Measurements from ENCODE around the gene NARF. TPM values are rescaled to one million over a fixed set of nuclear protein-coding genes. Genes with fewer than 3 reads are reported as not detected.

The NARF gene
- total RNA-seq, 1 donor from 2014 or later: 38.1 TPM

DNA sequence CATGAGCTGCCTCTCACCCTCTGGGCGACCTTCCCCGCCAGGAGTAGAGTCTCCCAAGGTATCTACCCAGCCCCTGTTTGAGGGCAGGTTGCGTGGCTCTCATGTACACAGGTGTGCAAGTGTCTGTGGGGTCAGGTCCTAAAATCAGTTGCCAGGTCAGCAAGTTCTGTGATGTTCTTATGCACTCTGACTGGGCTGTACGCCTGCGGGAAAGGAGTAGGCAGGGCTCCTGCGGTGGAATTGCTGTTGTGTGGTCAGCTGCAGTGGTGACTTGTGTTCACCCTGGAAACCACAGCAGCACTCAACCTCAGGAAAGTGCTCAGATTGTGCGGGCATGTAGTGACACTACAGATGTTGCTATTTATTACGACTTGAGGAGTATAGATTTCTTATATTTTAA is 19.4 kb downstream of the NARF start:
- no peak for DNase-seq

DNA sequence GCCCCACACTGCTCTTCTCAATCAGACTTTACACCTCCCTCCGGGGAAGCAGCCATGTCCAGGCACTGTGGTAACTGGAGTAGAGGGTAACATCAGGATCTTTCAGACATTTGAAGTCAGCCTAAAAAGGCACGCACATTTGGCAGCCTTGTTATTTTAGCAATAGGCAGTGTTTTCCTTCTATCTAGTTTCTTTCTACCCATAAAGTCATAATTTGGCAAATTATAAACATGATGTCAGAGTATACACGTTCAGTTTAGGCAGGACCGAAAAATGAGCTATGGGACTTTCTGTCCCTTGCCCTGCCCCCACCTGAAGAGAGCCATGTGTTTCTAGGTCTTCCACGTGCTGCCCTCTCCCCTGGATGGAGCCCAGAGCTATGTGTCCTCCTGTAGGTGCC is 21.1 kb downstream of the NARF start:
- no peak for DNase-seq

DNA sequence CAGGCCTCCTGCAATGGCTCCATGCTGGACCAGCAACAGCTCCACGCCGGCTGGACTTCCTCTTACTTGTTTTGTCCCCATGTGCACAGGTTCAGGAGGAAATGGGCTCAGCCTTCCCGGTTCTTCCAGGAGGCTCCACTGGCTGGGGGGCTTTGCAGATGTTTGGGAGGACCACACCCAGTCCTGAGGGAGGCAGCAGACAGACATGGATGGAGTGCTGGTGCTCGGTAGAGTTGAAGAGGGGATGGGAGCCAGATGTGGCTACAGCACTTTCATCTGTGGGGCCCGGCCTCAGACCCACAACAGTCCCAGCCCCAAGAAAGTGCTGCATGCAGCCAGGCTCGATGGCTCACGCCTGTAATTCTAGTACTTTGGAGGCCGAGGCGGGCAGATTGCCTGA is 21.8 kb downstream of the NARF start:
- no peak for DNase-seq

DNA sequence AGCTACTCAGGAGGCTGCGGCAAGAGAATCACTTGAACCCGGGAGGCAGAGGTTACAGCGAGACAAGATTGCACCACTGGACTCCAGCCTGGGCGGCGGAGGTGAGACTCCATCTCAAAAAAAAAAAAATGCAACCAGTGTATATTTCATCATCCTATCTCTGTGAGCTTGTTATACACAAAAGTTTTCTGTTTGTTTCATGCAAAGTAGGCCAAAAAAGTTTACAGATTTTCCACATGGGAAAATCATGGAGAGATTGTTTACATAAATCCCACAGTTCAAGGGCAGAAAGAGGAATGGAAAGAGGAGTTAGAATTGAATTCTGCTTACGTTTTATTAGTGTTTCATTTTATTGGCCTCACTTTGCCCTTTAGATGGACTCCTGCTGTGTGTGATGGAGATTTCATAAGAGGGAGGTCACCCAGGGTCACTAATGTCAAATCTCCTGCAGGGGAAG is 24.7 kb downstream of the NARF start:
- DNase-seq: no peak

DNA sequence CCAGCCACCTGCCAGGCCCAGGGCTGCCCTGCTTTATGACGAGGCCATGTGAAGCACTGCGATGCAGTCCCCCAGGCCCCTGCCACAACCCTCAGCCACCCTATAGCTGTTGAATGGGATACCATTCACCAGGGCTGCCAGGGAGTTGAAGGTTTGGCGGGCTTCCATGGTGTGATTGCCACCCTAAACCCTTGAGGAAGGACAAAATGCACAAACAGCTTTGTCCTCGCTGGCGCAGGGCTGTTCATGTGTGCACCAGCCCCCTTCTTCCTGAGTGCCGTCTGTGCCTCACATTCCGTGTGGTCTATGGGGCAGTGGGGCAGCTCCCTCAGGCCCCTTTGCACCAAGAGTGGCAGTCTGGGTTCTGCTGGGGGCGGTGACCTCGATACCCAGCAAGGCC is 25.3 kb downstream of the NARF start:
- no peak for DNase-seq

DNA sequence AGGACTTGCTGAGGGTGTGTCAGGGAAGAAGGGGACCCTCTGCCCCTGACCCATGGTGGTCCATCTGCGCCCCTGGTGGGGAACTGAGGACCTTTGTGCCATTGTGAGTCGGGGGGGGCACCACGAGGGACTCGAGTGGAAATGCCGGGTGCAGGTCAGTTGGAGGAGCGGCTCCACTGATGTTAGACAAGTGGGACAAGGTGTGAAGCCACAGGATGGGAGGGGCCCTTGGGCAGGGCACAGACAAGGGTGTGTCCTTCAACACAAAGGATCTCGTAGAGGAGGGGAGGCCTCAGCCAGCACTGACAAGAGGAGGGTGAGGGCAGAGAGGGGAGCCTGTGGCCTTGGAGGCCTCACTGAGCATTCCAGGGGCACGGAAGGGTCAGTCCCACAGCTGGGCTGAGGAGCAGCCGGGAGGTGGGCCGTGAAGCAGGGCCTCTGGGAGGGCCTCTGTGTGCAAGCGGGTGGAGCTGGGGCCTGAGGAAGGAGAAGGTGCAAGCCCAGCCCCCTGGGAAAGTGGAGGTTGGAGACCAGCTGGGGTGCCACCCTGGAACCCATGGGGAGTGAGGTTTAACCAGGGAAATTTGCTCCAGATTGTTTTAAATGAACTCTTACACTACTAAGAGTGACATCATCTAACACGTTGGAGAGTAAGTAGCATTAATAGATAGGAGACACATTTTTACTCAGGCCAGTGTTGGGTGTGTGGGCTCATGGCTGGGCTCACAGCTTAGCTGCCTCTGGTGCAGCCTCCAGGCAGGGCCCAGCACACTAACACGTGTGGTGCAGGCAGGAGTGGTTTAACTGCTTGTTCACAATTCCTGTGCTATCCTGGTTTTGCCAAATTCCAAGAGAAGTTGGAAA is 27.9 kb downstream of the NARF start:
- no peak for DNase-seq

DNA sequence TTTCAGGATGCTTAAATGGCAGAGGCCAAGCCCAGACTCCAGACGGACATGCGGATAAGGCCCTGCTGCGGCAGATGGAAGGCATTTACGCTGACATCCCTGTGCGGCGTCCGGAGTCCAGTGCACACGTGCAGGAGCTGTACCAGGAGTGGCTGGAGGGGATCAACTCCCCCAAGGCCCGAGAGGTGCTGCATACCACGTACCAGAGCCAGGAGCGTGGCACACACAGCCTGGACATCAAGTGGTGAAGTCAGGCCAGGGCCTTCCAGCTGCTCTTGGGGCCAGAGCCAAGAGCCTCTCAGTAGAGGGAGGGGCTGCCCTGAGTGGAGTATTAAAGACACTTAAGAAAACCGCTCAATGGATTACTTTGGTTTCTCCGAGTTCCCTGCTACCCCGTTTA is 29.4 kb downstream of the NARF start:
- DNase-seq: no peak

DNA sequence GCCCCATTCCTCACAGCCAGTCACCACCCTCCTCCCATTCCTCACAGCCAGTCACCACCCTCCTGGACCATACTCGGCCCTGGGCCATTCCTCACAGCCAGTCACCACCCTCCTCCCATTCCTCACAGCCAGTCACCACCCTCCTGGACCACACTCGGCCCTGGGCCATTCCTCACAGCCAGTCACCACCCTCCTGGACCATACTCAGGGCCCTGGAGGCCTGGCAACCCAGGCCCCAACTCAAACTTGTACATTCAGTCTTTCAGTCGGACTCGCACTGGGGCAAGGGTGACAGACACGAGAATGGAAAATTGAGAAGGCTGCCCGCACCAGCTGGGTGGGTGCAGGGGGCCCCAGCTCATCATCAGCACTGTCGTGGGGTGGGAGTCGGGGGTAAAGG is 30.6 kb downstream of the NARF start:
- DNase-seq: no peak

DNA sequence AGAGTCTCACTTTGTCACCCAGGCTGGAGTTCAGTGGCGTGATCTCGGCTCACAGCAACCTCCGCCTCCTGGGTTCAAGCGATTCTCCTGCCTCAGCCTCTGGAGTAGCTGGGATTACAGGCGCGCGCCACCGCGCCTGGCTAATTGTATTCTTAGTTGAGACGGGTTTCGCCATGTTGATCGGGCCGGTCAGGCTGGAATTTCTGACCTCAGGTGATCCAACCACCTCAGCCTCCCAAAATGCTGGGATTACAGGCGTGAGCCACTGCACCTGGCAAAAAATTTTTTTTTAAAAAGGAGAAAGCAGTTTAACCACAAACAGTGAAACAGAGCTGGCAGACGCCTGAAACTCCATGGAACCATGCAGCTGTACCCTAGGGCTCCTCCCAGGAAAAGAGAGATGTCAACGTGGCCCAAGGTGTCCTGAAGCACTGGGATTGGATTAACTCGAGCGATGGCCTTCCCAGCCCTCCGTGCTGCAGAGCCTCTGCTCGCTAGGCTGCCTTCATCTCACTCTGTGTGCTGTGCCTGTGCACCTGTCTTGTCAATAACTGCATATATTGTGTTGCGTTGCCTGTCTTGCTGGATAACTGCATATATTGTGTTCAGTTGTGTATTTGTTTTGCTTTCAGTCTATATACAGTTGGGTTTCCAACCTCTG is 31.4 kb downstream of the NARF start:
- no peak for DNase-seq

DNA sequence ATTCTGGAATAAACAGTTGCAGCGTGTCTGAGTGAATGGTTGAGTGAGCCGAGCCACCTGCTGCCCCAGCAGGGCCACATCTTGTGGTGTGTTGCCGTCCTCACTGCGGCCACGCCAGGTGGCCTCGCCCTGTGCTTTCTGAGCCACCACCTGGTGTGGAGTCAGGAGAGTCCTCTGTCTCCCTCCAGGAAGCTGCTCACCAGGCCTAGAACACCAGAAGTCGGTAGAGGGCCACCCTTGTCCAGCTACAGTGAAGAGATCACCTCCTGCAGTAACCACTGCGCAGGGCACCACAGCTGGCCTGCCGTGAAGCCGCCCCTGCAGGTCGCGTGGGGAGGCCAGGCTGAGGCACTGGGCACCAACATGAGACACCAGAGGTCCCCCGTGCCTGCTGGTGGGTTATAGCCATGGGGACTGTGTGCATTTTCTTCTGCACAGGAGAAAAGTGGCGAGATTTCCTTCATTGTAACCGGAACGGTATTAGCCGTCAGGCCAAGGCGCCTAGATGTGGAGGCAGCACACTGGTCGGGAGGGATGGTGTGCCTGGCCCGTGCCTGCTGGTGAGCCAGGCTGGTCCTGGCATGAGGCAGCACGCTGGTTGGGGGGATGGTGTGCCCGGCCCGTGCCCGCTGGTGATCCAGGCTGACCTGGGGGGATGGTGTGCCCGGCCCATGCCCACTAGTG is 32.1 kb downstream of the NARF start:
- no peak for DNase-seq

DNA sequence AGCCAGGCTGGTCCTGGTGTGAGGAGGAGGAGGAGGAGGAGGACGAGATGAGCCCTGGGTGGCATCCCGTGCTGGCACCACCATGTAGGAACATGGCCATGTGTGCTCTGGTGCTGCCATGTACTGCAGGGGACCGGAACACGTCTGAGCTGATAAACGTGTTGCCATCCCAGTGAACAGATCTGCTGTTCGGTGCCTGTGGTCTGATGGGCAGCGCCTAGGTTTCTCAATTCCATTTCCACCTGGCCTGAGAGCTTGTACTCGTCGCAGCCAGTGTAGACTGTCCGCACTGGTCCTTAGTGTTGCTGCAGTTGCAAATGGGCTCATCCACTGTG is 32.6 kb downstream of the NARF start:
- DNase-seq: no peak

DNA sequence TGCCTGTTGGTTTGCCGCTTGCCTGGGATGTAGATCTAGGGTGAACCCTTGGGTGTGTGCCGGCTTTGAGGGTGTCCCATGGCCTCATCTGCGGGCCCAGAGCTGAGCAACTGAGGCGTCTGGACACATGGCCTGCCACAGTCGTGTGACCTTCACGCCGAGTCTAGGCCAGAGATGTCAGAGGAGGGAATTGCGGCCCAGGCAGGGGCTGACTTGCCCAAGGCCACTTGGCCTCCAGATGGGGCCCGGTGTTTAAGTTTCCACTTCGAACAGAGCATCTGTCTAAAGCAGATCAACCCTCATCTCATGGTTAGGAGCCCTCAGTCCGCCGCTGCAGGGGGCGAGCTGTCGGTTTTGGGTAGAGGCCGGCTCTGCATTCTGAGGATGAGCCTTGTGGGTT is 33.0 kb downstream of the NARF start:
- no peak for DNase-seq

DNA sequence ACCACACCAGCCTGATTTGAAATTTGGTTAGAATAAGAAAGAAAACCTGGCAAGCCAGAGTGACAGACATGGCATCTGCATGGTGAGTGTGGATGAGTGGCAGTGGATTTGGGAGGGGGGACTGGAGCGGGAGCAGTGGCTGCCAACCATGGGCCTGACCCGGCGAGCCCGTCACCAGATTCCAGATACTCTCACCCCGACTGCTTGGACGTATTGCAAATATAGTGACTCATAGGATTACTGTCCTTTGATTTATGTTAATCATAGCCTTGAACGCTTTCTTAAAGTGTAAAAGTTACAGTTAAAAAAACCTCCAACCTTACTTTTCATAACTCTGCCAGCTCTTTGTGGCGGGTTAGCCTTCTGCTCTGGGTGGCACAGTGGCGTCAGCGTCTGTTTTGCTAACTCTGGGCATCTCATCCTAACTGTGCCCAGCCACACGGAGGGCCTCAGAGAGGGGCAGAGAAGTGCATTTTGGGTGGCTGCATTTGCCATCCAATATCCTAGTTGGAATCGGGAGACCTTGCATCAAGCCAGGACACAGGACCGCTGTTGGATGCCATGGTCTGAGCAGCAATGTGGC is 34.2 kb downstream of the NARF start:
- DNase-seq: no peak

DNA sequence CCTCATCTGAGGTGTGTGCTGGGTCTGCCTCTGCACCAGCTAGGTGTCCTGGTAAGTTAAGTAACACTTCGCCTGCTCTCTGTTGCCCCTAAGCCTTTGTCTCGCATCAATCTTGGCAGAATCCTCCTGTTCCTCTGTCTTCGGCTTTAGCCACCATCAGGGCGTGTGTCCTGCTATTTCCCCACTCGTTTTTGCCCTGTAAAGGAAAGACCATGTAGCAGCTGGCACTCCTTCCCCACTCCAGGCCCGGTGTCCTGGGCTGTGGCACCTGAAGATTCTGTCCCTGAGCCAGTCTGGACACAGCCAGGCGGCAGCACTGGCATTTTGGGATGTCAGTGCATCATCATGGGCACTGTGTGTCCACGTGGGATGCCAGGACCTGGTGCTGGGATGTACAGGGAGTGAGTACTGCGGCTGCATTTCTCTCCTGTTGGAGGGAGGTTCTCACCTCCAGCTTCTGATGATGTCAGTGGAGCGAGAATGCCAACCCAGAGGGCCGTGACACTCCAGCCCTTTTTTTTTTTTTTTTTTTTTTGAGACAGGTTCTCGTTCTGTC is 34.8 kb downstream of the NARF start:
- DNase-seq: no peak

DNA sequence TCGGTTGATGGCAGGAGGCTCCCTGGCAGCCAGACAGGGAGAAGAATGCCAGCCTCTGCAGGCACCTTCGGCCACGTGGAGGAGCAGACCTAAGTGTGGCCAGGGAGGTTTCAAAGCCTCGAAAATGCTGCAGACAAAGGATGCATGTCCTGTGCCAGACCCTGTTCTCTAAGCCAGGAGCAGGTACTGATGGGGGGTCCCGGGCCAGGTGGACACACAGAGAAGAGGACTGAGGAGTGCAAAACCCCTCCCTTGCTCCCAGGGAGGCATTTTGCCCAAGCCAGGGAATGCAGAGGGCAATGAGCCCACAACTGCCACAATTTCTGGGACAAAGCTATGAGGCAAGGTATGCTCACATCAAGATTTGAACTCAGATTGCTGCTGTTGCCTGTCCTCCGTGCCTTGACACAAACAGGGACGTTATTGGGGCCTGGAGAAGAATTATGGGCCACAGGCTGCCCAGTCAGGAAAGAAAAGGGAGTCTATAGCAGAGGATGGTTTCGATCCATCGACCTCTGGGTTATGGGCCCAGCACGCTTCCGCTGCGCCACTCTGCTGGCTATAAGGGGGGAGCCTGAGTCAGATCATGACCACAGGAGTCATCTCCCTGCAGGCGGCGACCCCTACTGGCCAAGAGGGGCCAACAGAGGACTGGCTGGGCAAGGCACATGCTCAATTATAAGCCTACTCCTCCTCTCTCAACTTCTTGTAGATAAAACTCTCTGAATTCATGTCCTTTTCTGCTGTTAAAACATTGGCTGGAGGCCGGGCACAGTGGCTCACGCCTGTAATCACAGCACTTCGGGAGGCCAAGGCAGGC is 35.9 kb downstream of the NARF start:
- peak; percentile 84 for DNase-seq

DNA sequence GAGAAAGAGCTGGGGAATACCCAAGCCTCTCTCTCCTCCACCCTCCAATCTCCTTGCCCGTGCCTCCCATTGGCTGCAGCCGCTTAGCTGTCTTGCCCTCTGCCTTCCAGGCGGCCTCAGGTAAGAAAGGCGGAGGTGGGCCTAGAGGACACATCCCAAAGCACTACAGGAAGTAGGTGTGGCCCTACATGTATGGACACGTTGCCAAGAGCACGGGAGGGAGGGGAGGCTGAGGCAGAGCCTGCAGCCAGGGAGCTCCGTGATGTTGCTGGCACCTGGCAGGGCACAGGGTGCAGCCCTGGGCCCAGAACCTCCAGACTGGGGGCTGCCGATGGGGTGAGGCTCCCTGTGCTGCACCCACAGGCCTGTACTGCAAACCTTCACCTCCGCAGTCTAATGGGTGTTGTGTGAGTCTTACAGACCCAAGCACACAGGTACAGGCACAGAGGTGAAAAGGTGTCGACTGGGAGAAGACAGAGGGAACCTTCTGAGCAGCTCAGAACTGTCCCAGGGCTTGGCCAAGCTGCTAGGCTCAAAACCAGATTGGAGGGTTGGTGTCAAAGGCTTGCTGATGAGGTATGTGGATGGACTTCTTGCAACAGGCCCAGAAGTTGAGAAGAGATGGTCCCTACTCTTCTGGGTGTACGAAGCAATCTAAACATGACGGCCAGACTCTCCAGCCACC is 37.4 kb downstream of the NARF start:
- DNase-seq: no peak

DNA sequence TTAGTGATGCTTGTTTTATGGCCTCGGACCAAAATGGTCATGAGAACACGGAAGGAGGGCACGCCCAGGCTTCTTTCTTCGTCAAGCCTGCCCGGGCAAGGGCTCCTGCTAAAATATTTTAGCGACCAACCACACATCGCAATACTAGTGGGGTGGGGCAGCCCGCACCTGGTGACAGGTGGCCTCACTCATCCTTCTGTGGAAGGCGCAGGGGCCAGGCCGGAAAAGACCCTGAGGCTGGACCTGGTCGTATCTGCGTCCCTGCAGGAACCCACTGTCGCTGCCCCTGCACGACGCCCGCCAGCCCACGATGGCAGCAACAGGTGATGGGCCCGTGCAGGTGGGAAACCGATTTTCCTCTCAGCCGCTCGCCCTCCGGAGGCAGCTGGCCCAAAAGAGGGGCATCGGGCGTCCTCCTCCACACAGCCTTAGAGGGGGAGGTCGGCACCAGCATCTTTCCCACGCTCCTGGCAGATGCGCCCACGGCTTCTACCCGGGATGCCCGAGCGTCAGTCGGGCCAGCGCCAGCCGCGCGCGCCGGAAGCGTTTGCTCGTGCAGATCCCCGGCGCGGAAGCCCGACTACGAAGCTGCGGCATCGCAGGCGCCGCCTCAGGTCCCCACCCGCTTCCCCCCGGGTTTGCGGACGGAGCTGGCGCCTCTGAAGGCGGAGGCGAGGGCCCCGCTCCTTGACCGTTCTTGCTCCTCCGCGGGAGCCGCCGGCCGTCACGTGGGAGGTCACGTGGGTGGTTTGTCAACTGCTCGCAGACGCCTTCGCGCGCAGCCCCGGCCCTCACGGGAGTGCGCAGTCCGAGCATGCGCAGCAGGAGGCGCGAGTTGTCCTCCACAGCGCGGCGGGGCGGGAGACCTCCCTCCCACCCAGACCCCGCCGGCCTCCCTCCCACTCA is 38.2 kb downstream of the NARF start:
- DNase-seq: peak; percentile 87

DNA sequence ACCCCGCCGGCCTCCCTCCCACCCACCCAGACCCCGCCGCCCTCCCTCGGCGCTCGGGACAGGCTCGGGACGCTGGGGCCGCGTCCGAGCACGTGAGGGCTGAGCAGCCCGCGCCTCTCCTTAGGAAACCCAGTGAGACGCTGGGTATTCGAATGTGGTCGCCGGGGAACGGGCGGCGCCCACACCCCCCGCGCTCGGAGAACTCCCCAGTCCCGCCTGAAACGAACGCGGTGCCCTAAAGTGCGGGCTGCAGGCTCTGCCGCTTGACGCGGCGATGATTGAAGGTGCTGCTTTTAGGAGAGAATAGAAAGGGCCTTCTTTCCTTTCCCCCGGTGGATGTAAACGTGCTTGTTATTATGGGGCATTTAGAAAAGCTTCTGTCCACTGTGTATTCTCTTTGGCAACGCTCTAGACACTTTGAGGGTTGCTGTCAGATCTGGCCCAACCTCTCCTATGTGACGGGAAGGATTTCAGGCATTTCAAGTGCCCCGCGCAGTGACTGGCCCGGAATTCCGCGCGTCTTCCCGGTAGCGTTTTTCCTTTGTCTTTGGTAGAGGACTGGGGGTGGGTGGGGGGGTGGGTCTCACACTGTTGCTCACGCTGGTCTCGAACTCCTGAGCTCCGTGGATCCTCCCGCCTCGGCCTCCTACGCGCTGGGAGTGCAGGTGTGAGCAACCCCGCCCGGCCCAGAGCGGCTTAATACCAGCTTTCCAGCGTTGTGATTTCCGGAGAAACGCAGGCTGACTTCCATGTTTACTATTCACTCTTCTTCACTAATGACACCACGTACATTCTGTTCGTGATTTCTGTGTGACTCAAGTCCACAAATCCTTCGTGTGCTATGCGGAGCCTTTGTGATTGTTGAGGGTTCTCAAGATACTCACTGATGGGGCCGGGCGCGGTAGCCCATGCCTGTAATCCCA is 39.2 kb downstream of the NARF start:
- no peak for DNase-seq

DNA sequence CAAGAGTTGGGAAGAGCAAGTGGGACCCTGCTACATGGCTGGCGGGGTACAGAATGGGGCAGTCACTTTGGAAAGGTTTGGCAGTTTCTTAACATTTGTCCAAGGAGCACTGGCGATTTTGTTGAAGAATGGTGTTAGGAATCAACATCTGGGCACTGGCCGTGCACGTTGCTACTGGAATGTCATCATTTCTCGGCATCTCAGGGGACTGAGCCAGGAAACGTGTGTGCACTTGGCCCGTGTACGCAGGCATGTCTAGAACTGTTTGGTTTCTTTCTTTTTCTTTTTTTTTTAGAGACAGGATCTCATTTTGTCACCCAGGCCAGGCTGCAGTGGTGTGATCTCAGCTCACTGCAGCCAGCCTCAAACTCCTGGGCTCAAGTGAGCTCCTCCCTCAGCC is 43.7 kb downstream of the NARF start:
- DNase-seq: no peak

Data from occipital lobe (tissue), 2 donors.